WTC11 (cell line): ENCODE results near the gene LYST. TPM values are rescaled to one million over a fixed set of nuclear protein-coding genes. Genes with fewer than 3 reads are reported as not detected.

Experiments
- ATAC-seq: fragments of 200-7000 bp; cut with Tn5 transposase; 2 replicates; pipeline ENCODE4 v1.10.0; 2021; ENCODE audit warnings: mild to moderate bottlenecking, moderate library complexity
- CTCF ChIA-PET: fragments of 300-600 bp; sonication (Branson Sonifier 250); formaldehyde crosslinking; loops from one replicate; lab custom pipeline; 2021; ENCODE audit warnings: antibody characterized with exemption; lab: Charles Lee
- POLR2A ChIA-PET: fragments of 350-600 bp; sonication (Branson Sonifier 250); formaldehyde crosslinking; loops from one replicate; lab custom pipeline; 2021; ENCODE audit warnings: antibody characterized with exemption; lab: Charles Lee
- DNase-seq: peaks from one replicate; pipeline ENCODE4 v3.0.0; 2021; ENCODE audit warnings: low spot score
- H3K27ac Mint-ChIP-seq: 2 replicates; pipeline ENCODE4 v1.8.0; 2021; ENCODE audit warnings: mixed read lengths
- H3K27me3 Mint-ChIP-seq: 2 replicates; pipeline ENCODE4 v1.8.0; 2021; ENCODE audit warnings: low read depth, mild to moderate bottlenecking, moderate library complexity, mixed read lengths
- H3K36me3 Mint-ChIP-seq: 2 replicates; pipeline ENCODE4 v1.8.0; 2021; ENCODE audit warnings: mixed read lengths
- H3K4me1 Mint-ChIP-seq: 2 replicates; pipeline ENCODE4 v1.8.0; 2022; ENCODE audit warnings: mixed read lengths
- H3K4me3 Mint-ChIP-seq: 2 replicates; pipeline ENCODE4 v1.8.0; 2021; ENCODE audit warnings: mild to moderate bottlenecking, moderate library complexity, mixed read lengths
- H3K9me3 Mint-ChIP-seq: 2 replicates; pipeline ENCODE4 v1.8.0; 2021; ENCODE audit warnings: mixed read lengths
- ATF1 ChIP-seq: sonication (generic); formaldehyde crosslinking; IDR thresholded peaks from 2 replicates; pipeline ENCODE4 v1.8.1; 2023; ENCODE audit warnings: mild to moderate bottlenecking, moderate library complexity, missing genetic modification reagents
- CREB1 ChIP-seq: sonication (generic); formaldehyde crosslinking; IDR thresholded peaks from 2 replicates; pipeline ENCODE4 v1.8.0; 2023; ENCODE audit warnings: mild to moderate bottlenecking, missing genetic modification reagents
- E2F4 ChIP-seq: sonication (generic); formaldehyde crosslinking; IDR thresholded peaks from 2 replicates; pipeline ENCODE4 v1.8.1; 2022; ENCODE audit warnings: low read depth, mild to moderate bottlenecking, moderate library complexity, missing genetic modification reagents, borderline replicate concordance
- FOXP4 ChIP-seq: sonication (generic); formaldehyde crosslinking; IDR thresholded peaks from 2 replicates; pipeline ENCODE4 v1.8.0; 2022; ENCODE audit warnings: mild to moderate bottlenecking, missing genetic modification reagents
- GRHL2 ChIP-seq: fragments of 250-450 bp; sonication (Bioruptor Pico); IDR thresholded peaks from 2 replicates; pipeline ENCODE4 v1.8.0; 2022; ENCODE audit warnings: mild to moderate bottlenecking, moderate library complexity; ENCODE audit not compliant: insufficient replicate concordance, severe bottlenecking
- HMGA2 ChIP-seq: fragments of 250-450 bp; sonication (Bioruptor Pico); IDR thresholded peaks from 2 replicates; pipeline ENCODE4 v1.4.0; 2021; ENCODE audit warnings: mild to moderate bottlenecking, moderate library complexity
- MAX ChIP-seq: sonication (generic); formaldehyde crosslinking; IDR thresholded peaks from 2 replicates; pipeline ENCODE4 v1.8.0; 2022; ENCODE audit warnings: mild to moderate bottlenecking, missing genetic modification reagents
- NFATC4 ChIP-seq: fragments of 250-450 bp; sonication (Bioruptor Pico); IDR thresholded peaks from 2 replicates; pipeline ENCODE4 v1.9.0; 2021; ENCODE audit warnings: mild to moderate bottlenecking
- PREB ChIP-seq: sonication (generic); formaldehyde crosslinking; IDR thresholded peaks from 2 replicates; pipeline ENCODE4 v1.8.1; 2022; ENCODE audit warnings: mild to moderate bottlenecking, missing genetic modification reagents, moderate library complexity, borderline replicate concordance
- RELA ChIP-seq: sonication (generic); formaldehyde crosslinking; IDR thresholded peaks from 2 replicates; pipeline ENCODE4 v1.8.1; 2022; ENCODE audit warnings: missing genetic modification reagents, mild to moderate bottlenecking, borderline replicate concordance
- SOX15 ChIP-seq: fragments of 250-450 bp; sonication (Bioruptor Pico); IDR thresholded peaks from 2 replicates; pipeline ENCODE4 v1.9.0; 2021; ENCODE audit warnings: mild to moderate bottlenecking
- TEAD1 ChIP-seq: sonication (generic); formaldehyde crosslinking; IDR thresholded peaks from 2 replicates; pipeline ENCODE4 v1.8.0; 2022; ENCODE audit warnings: mild to moderate bottlenecking, missing genetic modification reagents
- TEAD4 ChIP-seq: sonication (generic); formaldehyde crosslinking; IDR thresholded peaks from 2 replicates; pipeline ENCODE4 v1.8.0; 2022; ENCODE audit warnings: mild to moderate bottlenecking, missing genetic modification reagents
- TP53 ChIP-seq: sonication (generic); formaldehyde crosslinking; IDR thresholded peaks from 2 replicates; pipeline ENCODE4 v1.8.1; 2023; ENCODE audit warnings: mild to moderate bottlenecking, missing genetic modification reagents
- ZNF232 ChIP-seq: sonication (generic); formaldehyde crosslinking; IDR thresholded peaks from 2 replicates; pipeline ENCODE4 v1.8.0; 2022; ENCODE audit warnings: mild to moderate bottlenecking, missing genetic modification reagents
- ZNF416 ChIP-seq: fragments of 250-450 bp; sonication (Bioruptor Pico); IDR thresholded peaks from 2 replicates; pipeline ENCODE4 v1.9.0; 2021; ENCODE audit warnings: mild to moderate bottlenecking, inconsistent platforms
- ZSCAN18 ChIP-seq: fragments of 250-450 bp; sonication (Bioruptor Pico); IDR thresholded peaks from 2 replicates; pipeline ENCODE4 v2.1.2; 2022; ENCODE audit warnings: mild to moderate bottlenecking, moderate library complexity
- total RNA-seq: library from RNA; stranded (reverse); gene quantifications from 3 replicates; pipeline ENCODE4 v1.2.3, GENCODE V29; 2021
- TF ChIP-seq, protein P1 (sequence below): sonication (generic); formaldehyde crosslinking; IDR thresholded peaks from 2 replicates; pipeline ENCODE4 v1.8.1; 2022; ENCODE audit warnings: low read depth, missing genetic modification reagents, borderline replicate concordance

The LYST gene
- total RNA-seq, 1 experiment from 2014 or later: 0.59 TPM

GRCh38 chr1:235887676-235888075 lies 21.0 kb upstream of the LYST start:
- Mint-ChIP-seq H3K4me3 (no peak overlapping the region), H3K27ac (no peak overlapping the region), H3K36me3 (no peaks in the 10 kb centered on the region), H3K9me3 (no peaks in the 10 kb centered on the region), H3K4me1 (no peaks in the 10 kb centered on the region), H3K27me3 (no peaks in the 10 kb centered on the region)
- CTCF ChIA-PET: interaction anchor here (1.3 kb wide), 1 partner anchor 84 kb away, joined by 3 read pairs; no protein-coding TSS in a partner anchor
- ATAC-seq (no peak), DNase-seq (no peak)
- TF ChIP-seq SOX15 (CRISPR knock-in tag) (no peak), RELA (no peak), ZSCAN18 (CRISPR knock-in tag) (no peak), PREB (CRISPR knock-in tag) (no peak), TEAD4 (CRISPR knock-in tag) (no peak), TP53 (CRISPR knock-in tag) (no peak), NFATC4 (CRISPR knock-in tag) (no peak), MAX (CRISPR knock-in tag) (no peak), HMGA2 (CRISPR knock-in tag) (no peak), GRHL2 (CRISPR knock-in tag) (no peak)
- TF ChIP-seq, protein P1, sequence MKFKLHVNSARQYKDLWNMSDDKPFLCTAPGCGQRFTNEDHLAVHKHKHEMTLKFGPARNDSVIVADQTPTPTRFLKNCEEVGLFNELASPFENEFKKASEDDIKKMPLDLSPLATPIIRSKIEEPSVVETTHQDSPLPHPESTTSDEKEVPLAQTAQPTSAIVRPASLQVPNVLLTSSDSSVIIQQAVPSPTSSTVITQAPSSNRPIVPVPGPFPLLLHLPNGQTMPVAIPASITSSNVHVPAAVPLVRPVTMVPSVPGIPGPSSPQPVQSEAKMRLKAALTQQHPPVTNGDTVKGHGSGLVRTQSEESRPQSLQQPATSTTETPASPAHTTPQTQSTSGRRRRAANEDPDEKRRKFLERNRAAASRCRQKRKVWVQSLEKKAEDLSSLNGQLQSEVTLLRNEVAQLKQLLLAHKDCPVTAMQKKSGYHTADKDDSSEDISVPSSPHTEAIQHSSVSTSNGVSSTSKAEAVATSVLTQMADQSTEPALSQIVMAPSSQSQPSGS (CRISPR knock-in tag): no peak
- POLR2A ChIA-PET: interaction anchor here (0.6 kb wide), 1 partner anchor 18 kb away, joined by 3 read pairs; no protein-coding TSS in a partner anchor

DNA sequence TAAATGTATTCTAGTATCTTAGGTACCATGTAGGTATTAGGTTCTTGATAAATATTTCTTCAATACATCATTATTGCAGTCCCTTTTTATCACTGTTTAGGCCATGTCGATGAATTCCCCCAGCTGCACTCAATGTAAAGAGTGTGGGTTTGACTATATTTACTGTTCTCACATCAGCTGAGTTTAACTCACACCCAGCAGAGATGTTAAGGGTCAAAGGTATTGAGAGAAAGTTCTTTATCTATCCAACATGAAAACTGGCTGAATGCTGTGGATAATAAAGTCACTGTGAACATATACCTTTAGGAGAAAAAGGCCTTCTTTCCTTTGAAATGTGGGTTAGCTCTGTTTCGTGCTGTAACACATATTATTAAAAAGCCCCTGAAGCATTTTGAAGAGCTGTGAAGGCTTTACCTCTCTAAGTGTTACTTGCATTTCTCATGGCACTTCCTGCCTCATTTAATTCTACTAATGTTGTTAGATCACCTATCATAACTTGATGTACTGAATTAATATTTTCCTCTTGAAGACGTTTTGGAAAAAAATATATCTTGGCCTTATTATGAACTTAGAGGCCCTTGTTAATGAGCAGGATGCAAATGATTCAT lies 19.1 kb upstream of the LYST start:
- DNase-seq: no peak
- Mint-ChIP-seq H3K27me3 (no peaks in the 10 kb centered on the region), H3K27ac (no peak overlapping the region), H3K4me1 (no peaks in the 10 kb centered on the region), H3K36me3 (no peaks in the 10 kb centered on the region), H3K9me3 (no peaks in the 10 kb centered on the region), H3K4me3 (no peak overlapping the region)
- TF ChIP-seq ZNF232 (CRISPR knock-in tag): no peak
- no peak for TF ChIP-seq TEAD1
- no peak for TF ChIP-seq ATF1 (CRISPR knock-in tag)
- no peak for TF ChIP-seq ZNF416 (CRISPR knock-in tag)
- TF ChIP-seq E2F4 (CRISPR knock-in tag): no peak
- no peak for TF ChIP-seq CREB1 (CRISPR knock-in tag)
- TF ChIP-seq FOXP4 (CRISPR knock-in tag): no peak
- ChIA-PET CTCF (no interaction called here), POLR2A (no interaction called here)
- ATAC-seq: no peak
